Thoracic aorta (tissue), 2 donors: ENCODE results near the gene KCNN3. TPM values are rescaled to one million over a fixed set of nuclear protein-coding genes. Genes with fewer than 3 reads are reported as not detected.

Experiments used
- ATAC-seq: fragments of 150-250 bp; one replicate; pipeline ENCODE4 v1.8.0; 2017; ENCODE audit warnings: low read depth; ENCODE audit not compliant: insufficient number of reproducible peaks, low FRiP score
- DNase-seq: peaks from one replicate; pipeline ENCODE4 v3.0.0-alpha.2; 2020; ENCODE audit warnings: low spot score
- H3K27ac ChIP-seq, 2 donors: fragments of 200-600 bp; sonication (generic); 1 replicate in 1 of 2; 2 replicates in 1 of 2; pipeline ENCODE4 v1.5.1; 2016; ENCODE audit warnings: mild to moderate bottlenecking in 2 of 2, moderate library complexity in 2 of 2
- H3K27me3 ChIP-seq: fragments of 200-600 bp; sonication (generic); replicated peaks from 2 replicates; pipeline ENCODE4 v1.6.0; 2016; ENCODE audit warnings: mild to moderate bottlenecking; ENCODE audit not compliant: insufficient read depth
- H3K36me3 ChIP-seq: fragments of 200-600 bp; sonication (generic); one replicate; pipeline ENCODE4 v1.5.1; 2016
- H3K4me1 ChIP-seq, 2 donors: fragments of 200-600 bp; sonication (generic); 1 replicate in 1 of 2; 2 replicates in 1 of 2; pipeline versions ENCODE4 v1.5.1 to v1.6.0; 2016; ENCODE audit warnings: low read depth in 2 of 2, mild to moderate bottlenecking in 1 of 2; ENCODE audit not compliant: control insufficient read depth in 1 of 2
- H3K4me3 ChIP-seq: fragments of 200-600 bp; sonication (generic); 2 replicates; pipeline ENCODE4 v1.5.1; 2016; ENCODE audit warnings: mild to moderate bottlenecking
- H3K9me3 ChIP-seq: fragments of 200-600 bp; sonication (generic); 2 replicates; pipeline ENCODE4 v1.5.1; 2016
- total RNA-seq, 2 donors: library from RNA; depleted of rRNA; stranded (reverse); fragments of >200 nt; gene quantifications; one replicate each; pipeline versions ENCODE4 v1.1.0 to v1.2.3, GENCODE V29; 2016
- TF ChIP-seq, protein P1 (sequence below): fragments of 200-600 bp; sonication (generic); IDR thresholded peaks from one replicate; pipeline ENCODE4 v1.5.1; 2019; ENCODE audit warnings: antibody characterized with exemption

The KCNN3 gene
- total RNA-seq, 2 donors from 2014 or later = 0.95 to 1.8 TPM

DNA sequence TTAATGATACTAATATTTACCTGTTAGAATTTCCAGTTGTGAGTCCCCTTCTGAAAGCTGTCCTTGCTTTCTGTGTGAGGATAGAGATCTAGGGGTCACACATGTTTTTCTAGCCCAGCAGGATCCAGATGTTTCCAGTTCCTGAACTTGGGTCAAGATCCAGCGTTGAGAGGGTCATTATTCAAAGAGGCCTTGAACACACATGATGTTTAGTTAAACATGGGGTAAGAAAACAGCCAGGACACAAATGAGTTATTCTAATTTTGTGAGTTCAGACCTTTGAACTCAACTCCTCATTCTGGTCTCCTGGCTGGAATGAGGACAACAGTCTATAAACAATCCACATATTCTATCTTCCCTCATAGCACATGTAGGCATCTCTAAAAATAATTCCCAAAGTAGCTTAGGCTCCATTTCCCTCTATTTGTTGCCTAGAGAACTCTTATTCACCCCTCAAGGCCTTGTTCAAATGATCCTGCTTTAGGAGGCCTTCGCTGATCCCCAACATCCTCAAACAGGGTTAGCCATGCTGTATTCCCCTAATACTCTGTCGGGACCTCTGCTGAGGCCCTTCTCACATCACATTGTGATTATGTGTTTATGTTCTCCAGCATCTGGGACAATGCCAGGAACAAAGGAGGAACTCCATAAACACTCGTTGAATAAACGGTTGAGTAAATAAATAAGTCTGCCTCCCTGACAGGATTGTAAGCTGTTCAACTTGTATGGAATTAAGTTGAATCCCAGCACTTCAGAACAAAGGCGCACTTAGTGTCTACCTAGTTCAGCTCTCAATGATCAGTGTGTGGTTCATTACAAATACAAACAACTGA, 15.0 kb upstream of the KCNN3 start:
- no peak for DNase-seq
- TF ChIP-seq, protein P1, sequence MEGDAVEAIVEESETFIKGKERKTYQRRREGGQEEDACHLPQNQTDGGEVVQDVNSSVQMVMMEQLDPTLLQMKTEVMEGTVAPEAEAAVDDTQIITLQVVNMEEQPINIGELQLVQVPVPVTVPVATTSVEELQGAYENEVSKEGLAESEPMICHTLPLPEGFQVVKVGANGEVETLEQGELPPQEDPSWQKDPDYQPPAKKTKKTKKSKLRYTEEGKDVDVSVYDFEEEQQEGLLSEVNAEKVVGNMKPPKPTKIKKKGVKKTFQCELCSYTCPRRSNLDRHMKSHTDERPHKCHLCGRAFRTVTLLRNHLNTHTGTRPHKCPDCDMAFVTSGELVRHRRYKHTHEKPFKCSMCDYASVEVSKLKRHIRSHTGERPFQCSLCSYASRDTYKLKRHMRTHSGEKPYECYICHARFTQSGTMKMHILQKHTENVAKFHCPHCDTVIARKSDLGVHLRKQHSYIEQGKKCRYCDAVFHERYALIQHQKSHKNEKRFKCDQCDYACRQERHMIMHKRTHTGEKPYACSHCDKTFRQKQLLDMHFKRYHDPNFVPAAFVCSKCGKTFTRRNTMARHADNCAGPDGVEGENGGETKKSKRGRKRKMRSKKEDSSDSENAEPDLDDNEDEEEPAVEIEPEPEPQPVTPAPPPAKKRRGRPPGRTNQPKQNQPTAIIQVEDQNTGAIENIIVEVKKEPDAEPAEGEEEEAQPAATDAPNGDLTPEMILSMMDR = no peak
- Histone ChIP-seq H3K9me3 (no peaks in the 10 kb centered on the region), H3K4me1 (no peaks in the 10 kb centered on the region), H3K27me3 (no peaks in the 10 kb centered on the region), H3K27ac (no peak overlapping the region), H3K4me3 (no peak overlapping the region), H3K36me3 (no peaks in the 10 kb centered on the region)
- no peak for ATAC-seq

DNA sequence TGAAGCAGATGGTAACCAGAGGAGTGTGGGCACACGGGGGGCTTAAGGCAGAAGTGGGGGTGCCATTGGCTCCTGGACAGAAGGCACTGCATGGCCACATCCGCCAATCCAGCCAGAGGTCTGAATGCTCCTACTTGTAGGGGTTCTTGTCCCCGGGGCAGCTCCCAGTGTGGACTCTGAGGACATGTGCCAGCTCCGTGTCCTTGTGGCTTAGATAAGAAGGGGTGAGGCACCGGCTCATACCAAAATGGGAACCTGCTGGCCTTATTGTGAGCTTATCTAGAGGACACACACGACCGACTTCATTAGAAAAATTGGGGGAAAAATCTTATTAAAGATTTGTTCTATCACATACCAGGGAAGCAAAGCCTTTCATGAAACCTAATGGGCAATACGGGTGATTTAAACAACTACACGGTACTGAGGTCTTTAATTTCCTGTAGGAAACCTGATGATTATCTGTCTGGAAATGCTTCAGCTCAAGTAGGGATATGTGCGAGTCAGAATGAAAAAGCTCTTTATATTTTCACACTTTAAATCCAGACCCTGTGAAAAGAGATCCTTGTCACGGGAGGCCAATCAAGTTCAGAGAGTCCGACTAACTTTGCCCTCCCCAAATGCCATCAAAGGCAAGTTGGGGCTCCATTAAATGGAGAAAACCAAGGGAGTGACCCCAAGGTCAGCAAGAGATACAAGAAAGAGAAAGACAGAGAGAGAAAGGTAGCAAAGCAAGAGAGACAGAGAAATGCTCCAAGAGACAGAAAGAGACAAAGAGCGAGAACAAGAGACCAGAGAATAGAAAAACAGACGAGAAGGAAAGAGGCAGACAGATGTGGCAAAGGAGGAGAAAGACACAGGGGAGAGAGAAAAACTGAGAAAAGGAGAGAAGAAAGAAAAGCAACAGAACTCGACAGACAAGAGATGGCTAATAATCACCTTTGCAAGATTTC, 14.1 kb upstream of the KCNN3 start:
- Histone ChIP-seq H3K4me1 (no peaks in the 10 kb centered on the region), H3K4me3 (no peak overlapping the region), H3K9me3 (no peaks in the 10 kb centered on the region), H3K36me3 (no peaks in the 10 kb centered on the region), H3K27me3 (no peaks in the 10 kb centered on the region), H3K27ac (no peak overlapping the region)
- DNase-seq (no peak), ATAC-seq (no peak)
- TF ChIP-seq, protein P1 = no peak

DNA sequence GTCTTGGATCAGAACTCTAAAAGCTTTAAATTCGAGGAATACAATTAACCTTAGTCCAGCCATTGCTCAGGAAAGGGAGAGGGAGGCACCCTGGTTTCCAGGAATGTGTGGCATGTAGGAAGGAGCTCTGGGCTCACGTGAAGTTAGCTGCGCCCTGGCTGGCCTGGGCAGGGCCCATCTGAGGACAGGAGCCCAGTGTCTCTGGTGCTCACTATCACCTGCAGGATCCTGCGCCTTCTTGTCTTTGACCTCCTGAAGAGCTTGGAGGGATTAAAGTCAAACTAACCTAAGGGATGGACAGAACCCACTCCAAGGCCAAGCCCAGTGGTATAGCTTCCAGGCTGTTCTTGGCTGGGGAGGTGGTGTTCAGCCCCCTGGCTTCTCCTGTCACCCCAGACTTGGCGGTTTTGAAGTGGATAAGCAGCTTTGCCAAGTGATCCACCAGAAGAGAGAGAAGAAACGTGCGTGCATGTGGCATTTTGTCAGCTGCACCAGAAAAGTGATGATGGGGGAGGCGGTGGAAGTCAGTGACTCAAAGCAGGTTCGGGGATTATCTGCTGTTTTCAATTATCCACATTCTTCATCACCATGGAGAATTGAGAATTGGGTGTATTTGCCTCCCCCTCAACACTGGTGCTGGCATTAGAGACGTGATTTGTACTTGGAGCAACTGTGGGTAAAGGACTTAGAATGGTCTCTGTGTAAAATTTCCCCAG, 11.9 kb upstream of the KCNN3 start:
- H3K4me1 ChIP-seq = no peaks in the 10 kb centered on the region
- no peaks in the 10 kb centered on the region for H3K27me3 ChIP-seq
- ATAC-seq (no peak), DNase-seq (no peak)
- H3K36me3 ChIP-seq = no peaks in the 10 kb centered on the region
- no peak overlapping the region for H3K27ac ChIP-seq
- H3K4me3 ChIP-seq = no peak overlapping the region
- no peaks in the 10 kb centered on the region for H3K9me3 ChIP-seq
- TF ChIP-seq, protein P1 = no peak

DNA sequence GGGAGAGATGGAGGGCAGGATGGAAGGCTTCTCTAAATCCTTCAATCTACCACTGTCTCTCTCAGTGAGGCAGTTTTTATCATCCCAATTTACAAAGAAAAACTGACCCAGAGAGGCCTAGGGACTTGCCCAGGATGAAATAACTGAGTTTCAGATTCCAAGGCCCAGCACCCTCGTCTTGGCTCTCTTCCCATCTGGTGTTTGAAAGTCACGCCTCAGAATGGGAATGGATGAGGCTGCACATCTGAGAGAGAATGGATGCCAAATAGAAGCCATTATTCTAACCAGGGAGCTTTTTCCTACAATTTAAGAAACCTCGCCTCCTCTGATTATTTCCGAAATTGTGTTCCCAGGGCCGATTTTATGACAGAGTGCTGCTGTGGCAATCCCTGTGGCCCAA, 10.6 kb upstream of the KCNN3 start:
- no peaks in the 10 kb centered on the region for H3K27me3 ChIP-seq
- no peaks in the 10 kb centered on the region for H3K9me3 ChIP-seq
- H3K4me3 ChIP-seq = no peak overlapping the region
- DNase-seq (no peak), ATAC-seq (no peak)
- H3K4me1 ChIP-seq = no peaks in the 10 kb centered on the region
- H3K36me3 ChIP-seq = no peaks in the 10 kb centered on the region
- H3K27ac ChIP-seq = no peak overlapping the region
- TF ChIP-seq, protein P1 = no peak
